GM12873 (cell line): ENCODE data around the gene NUDCD3.

Experiments
- TF ChIP-seq, protein P1 (sequence below): IDR thresholded peaks from 2 replicates; pipeline ENCODE4 v1.5.1; 2012; ENCODE audit warnings: low read depth, mild to moderate bottlenecking, moderate library complexity, low read length, control low read depth; ENCODE audit not compliant: insufficient read depth; ENCODE audit errors: missing control alignments

Gene NUDCD3

DNA sequence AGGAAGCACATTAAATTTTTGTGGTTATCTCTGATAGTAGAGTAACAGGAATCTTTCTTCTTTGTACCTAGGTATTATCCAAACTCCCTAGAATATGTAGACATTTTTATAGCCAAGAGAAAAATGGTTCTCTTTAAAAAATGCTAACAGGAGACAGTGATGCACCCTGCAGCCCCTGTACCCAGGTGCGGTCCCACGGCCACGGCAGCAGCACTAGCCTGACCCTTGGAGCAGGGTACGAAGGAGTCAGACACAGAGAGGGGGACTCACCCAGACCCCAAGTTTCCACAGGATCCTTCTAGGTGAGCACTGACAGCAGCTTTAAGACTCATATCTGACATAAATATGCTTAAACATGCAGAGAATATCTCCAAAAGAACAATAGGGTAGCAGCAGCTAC, 60.4 kb downstream of the NUDCD3 start:
- TF ChIP-seq, protein P1, sequence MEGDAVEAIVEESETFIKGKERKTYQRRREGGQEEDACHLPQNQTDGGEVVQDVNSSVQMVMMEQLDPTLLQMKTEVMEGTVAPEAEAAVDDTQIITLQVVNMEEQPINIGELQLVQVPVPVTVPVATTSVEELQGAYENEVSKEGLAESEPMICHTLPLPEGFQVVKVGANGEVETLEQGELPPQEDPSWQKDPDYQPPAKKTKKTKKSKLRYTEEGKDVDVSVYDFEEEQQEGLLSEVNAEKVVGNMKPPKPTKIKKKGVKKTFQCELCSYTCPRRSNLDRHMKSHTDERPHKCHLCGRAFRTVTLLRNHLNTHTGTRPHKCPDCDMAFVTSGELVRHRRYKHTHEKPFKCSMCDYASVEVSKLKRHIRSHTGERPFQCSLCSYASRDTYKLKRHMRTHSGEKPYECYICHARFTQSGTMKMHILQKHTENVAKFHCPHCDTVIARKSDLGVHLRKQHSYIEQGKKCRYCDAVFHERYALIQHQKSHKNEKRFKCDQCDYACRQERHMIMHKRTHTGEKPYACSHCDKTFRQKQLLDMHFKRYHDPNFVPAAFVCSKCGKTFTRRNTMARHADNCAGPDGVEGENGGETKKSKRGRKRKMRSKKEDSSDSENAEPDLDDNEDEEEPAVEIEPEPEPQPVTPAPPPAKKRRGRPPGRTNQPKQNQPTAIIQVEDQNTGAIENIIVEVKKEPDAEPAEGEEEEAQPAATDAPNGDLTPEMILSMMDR = no peak

DNA sequence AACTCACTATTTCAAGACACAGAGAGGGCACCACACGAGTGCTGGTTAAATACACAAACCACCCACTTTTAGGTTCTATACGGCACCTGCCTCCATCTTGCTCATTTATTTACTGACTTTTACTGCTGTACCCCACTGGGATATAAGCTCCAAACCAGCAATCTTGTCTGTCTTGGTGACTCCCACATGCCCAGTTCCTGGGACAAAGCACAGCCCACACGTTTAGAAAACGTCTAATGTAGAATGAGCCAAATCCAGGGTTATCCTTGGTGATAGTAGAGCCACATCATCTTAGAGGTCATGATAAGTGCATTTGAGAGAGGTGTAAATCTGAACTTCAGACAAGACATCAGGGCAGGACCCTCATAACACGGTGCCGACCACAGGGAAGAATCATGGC, 73.5 kb downstream of the NUDCD3 start:
- TF ChIP-seq, protein P1 = no peak

DNA sequence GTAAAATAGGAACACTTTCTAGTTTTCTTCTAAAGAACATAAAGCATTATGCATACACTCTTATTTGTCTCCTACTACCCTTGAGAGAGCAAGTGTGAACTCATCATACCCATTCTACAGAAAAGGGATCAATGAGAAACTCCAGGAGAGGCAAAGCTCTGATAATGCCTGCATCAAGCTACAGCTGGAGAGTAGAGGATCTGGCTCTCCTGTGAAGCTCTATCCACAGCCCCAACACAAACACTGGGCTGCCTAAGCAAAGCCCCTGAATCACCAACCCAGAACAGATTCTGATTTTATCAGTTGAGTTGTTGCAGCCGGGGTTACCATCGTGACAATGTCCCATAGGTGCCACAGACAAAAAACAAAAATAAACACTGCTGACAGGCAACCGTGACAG, 74.9 kb downstream of the NUDCD3 start:
- TF ChIP-seq, protein P1 = no peak

DNA sequence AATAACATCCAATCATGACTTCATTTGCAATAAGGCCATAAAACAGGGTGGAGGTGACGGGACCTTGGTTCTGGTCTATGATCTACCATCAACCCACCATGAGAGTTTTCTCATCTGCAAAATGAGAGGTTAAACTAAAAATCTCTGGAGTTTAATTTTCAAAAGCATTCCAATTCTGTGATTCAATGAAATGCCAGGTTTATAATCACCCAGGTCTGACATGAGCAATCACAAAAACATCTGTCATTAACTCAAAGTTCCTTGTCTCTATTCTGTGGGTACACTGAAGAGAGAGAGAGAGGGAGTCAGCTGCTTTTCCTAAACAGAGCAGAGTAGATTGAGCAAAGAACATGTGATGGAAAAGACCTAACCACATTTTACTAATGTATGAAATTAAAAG, 75.4 kb downstream of the NUDCD3 start:
- TF ChIP-seq, protein P1 = no peak

DNA sequence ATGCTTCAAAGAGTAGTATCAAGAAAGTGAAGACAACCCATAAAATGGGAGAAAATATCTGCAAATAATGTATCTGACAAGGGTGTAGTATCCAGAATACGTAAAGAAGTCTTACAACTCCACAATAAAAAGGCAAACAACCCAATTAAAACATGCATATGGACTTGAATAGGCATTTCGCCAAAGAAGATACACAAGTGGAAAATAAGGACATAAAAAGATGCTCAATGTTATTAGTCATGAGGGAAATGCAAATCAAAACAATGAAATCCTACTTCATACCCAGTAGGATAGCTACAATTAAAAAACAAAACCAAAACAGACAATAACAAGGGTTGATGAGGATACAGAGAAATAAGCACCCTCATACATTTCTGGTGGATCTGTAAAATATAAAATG, 79.2 kb downstream of the NUDCD3 start:
- TF ChIP-seq, protein P1 = no peak

DNA sequence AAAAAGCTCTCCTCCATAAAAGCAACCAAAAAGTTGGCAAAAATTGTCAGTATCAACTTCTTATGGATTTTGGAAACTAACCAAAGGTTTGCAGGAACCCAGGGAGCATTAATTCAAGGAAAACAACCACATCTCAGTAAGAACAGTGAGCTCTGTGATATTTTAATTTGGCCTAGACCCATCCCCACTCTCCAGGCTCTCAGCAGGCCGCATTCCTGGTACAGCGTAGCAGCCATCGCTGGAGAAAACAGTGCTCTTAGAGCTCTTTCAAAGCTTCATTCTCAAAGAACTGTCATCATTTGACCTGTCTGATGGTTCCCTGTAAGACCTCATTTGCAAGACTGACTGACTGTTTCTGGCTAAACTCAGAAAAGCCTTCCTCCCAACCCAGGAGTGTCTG, 81.9 kb downstream of the NUDCD3 start:
- TF ChIP-seq, protein P1 = no peak

DNA sequence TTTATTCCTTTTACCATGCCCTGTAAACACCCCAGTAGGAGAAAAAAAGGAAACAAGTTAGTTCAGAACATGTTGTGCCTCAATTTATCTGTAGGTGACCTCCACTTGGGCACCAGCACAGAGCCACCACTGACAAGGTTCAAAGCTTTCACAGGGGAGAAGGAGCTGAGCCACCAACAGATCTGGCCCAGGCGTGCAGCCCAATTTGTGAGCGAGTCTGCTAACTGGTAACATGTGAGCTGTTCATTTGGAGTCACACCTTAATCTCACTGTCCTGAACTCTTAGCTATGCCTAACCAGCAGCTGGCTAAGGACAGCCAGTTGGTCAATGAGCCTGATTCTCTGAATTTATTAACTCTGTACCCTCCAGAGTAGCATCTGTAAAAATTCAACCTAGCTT, 86.7 kb downstream of the NUDCD3 start:
- TF ChIP-seq, protein P1 = no peak
